Measurements from ENCODE around the gene DAB2.

DNA sequence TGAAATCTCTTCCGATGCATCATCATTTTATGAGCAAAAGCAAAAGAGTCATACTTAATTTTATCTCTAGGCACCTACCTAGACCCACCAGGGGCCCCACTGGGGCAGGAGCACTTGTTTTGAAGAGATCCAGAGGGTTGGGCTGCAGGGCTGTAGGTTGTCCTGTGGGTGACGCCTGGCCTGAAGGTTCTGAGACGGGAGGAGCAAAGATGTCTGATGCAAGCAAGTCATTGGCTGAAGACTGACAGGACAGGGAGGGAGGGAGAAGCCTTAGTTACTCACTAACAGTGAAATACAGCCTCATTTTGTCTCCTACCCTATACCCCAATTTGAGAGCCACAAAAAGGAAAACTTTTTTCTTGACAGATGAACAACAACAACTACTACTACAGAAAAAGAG lies 43.4 kb downstream of the DAB2 start:
- TF ChIP-seq, protein P1, sequence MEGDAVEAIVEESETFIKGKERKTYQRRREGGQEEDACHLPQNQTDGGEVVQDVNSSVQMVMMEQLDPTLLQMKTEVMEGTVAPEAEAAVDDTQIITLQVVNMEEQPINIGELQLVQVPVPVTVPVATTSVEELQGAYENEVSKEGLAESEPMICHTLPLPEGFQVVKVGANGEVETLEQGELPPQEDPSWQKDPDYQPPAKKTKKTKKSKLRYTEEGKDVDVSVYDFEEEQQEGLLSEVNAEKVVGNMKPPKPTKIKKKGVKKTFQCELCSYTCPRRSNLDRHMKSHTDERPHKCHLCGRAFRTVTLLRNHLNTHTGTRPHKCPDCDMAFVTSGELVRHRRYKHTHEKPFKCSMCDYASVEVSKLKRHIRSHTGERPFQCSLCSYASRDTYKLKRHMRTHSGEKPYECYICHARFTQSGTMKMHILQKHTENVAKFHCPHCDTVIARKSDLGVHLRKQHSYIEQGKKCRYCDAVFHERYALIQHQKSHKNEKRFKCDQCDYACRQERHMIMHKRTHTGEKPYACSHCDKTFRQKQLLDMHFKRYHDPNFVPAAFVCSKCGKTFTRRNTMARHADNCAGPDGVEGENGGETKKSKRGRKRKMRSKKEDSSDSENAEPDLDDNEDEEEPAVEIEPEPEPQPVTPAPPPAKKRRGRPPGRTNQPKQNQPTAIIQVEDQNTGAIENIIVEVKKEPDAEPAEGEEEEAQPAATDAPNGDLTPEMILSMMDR (IDR thresholded peaks at IDR 0.05): no peak
- TF ChIP-seq POLR2A (IDR thresholded peaks at IDR 0.05): no peak

All from Peyer's patch (tissue), 4 donors.